Measurements from ENCODE around the gene TSPAN18.

The TSPAN18 gene

GRCh38 chr11:44886790-44887140 is 160.0 kb downstream of the TSPAN18 start:
- no peak for DNase-seq (ENCODE audit: low read depth in 2 of 2)

- DNase-seq (ENCODE audit: low read depth in 2 of 2), result no peak
Observed at GRCh38 chr11:44887636-44888035, 160.9 kb downstream of the TSPAN18 start.

DNA sequence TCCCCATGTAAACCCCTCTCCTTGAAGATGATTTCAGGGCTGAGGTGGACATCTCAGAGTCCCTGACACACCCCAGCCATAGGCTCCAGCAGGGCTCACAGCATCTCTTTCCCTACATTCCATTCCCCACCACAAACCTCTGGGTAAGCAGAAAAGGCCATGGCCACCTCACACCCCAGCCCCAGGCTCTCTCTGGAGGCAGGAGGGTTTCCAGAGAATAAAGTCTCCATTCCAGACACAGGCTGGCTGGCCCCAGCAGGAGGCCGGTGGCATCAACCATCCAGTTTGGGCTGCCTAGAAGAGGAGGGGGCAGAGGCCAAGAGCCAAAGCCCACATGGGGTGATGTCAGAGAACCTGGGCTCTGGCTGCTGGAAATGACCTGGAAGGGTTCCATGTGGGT is 162.5 kb downstream of the TSPAN18 start:
- no peak for DNase-seq (ENCODE audit: low read depth in 2 of 2)

GRCh38 chr11:44892843-44893242 is 166.1 kb downstream of the TSPAN18 start:
- no peak for DNase-seq (ENCODE audit: low read depth in 2 of 2)

DNA sequence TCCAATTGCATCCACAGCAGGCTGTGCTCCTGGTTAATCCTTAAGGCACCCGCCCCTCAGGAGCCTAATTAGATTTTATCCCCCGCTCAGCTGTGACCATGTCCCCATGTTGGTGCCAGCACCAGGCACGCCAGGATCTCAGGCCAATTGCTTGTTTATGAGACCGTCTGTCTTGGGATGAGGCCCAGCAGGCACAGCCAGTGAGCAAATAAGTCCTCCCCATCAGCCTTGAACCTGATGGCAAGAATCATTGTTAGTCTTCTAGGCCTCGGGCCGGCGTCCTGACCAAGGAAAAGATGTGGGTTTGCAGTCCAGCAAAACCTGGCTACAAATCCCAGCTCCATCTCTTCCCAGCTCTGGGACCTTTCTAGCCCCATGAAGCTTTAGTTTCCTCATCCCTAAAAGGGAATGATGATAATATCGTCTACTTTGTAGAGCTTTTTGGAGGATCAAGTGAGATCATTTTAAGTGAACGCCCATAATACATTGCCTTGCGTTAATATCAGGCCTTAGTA is 166.6 kb downstream of the TSPAN18 start:
- DNase-seq (ENCODE audit: low read depth in 2 of 2), result no peak

GRCh38 chr11:44893846-44894617 is 167.3 kb downstream of the TSPAN18 start:
- DNase-seq (ENCODE audit: low read depth in 2 of 2), result peak; percentile 12 to 27

DNA sequence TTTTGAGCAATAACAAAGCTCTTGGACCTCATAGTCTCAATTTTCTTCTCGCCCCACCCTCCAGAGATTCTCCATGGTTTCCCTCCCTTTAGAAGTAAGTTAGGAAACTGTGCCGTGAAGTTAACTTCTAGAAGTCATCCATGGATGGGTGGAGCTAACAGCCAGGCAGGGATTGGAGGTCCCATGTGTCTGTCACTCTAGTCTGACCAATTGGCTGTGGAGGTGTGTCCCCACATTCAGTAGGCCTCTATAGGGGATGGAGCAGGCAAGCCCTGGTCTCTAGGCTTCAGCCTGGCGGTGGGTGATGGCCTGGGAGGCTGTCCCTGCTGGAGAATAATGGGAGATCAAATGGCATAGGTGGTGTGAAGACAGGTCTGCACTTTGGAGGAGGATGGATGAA is 173.2 kb downstream of the TSPAN18 start:
- DNase-seq (ENCODE audit: low read depth in 2 of 2), result no peak

DNA sequence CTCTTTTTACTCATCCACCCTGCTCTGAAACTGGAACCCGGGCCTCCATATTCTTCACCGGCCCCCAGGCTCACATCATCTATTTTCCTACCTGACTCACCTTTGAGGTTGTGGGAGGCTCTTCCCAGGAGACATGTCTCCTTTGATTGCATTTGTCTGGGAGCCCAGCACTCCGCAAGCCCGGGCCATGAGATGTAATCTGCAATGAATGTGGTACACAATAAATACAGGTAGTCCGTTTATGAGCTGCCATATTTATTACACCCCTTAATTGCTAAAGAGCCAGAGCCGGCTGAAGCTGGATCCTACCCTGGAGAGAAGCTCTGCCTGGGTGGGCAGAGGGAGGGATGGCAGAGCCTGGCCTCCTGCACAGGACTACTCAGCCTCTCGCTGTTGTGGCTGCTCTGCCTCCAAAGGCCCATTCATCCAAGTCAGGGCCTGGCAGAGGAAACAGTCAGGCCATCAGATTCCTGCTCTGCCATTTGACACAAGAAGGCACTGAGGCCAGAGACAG is 174.4 kb downstream of the TSPAN18 start:
- DNase-seq (ENCODE audit: low read depth in 2 of 2), result no peak

GRCh38 chr11:44901786-44902185 is 175.0 kb downstream of the TSPAN18 start:
- no peak for DNase-seq (ENCODE audit: low read depth in 2 of 2)

DNA sequence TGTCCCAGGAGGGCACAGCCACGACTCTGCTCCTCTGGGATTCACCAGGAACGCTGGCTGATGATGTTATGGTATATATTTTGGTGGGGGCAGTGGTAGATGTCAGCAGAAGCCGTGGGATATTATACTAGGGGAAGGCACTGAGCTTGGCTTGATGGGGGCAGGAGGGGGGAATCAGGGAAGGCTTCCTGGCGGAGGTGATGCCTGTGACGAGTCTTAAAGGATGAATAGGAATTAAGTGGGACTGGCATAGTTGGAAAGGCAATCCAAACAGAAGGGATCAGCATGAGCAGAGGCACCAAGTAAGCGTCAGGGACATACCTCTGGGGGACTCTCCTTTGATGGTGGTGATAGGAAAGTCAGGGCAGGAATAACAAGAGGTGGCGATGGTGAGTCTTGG is 176.3 kb downstream of the TSPAN18 start:
- no peak for DNase-seq (ENCODE audit: low read depth in 2 of 2)

DNA sequence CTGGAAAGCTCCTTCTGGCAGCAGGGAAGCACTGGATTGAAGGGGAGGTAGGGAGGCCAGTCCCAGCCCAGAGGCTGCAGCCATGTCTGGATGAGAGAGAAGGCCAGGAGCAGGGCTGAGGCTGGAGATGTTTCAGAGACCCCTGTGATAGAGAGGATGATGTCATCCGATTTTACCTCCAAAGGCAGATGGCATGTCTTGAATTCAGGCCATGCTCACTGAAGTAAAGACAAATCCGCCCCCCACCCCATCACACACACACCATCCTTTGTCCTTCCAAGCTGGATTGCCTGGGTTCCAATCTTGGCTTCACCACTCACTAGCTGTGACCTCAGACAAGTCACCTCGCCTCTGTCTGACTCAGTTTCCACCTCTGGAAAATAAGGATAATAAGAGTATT is 176.8 kb downstream of the TSPAN18 start:
- no peak for DNase-seq (ENCODE audit: low read depth in 2 of 2)

DNA sequence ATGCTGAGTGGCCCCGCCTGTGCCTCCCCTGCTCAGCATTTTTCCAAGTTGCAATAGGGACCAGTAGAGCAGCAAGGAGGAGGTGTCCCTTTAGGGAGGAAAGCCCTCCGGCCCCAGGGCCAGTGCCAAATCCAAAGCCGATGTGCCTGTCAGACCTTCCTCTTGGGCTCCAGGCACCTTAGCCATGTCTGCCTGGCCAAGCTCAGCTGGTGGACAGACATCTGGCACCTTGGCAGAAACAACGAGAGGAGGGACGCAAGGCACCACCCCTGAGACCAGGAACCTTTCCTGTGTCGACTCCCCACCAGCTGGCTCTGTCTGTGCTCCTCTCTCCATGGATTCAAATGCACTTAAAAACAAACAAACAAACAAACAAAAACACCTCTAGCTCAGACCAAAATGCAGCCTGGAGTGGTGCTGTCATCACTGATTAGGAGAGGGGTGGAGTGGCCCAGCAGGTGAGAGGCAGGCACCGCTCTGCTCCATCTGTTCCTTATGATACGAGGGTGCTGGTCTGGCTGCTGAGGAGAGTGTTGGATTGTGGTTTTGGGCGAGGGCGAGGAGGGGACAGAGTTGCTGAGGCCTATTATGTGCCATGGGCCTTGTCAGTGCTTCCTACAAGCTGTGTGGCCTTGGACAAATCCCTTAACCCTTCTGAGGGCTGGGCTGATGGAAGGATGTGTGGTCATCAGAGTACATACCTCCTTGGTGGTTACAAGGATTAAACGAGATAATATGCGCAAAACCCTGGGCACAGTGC is 177.7 kb downstream of the TSPAN18 start:
- DNase-seq (ENCODE audit: low read depth in 2 of 2), result no peak

- DNase-seq (ENCODE audit: low read depth in 2 of 2), result no peak
Observed at GRCh38 chr11:44905131-44905866, 178.5 kb downstream of the TSPAN18 start.

- DNase-seq (ENCODE audit: low read depth in 2 of 2), result no peak
Observed at GRCh38 chr11:44906649-44907048, 179.9 kb downstream of the TSPAN18 start.

DNA sequence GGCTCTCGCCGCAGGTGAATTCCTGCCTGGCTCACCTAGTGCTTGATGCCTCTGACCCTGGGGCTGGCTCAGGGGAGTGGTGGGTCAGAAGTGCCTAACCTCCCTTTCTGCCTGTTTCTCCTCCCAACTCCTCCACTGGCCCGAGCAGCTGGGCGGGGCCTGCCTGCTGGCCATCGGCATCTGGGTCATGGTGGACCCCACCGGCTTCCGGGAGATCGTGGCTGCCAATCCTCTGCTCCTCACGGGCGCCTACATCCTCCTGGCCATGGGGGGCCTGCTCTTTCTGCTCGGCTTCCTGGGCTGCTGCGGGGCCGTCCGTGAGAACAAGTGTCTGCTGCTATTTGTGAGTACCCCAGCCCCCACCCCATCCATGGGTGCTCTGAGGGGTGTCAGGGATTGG is 182.8 kb downstream of the TSPAN18 start:
- no peak for DNase-seq (ENCODE audit: low read depth in 2 of 2)

DNA sequence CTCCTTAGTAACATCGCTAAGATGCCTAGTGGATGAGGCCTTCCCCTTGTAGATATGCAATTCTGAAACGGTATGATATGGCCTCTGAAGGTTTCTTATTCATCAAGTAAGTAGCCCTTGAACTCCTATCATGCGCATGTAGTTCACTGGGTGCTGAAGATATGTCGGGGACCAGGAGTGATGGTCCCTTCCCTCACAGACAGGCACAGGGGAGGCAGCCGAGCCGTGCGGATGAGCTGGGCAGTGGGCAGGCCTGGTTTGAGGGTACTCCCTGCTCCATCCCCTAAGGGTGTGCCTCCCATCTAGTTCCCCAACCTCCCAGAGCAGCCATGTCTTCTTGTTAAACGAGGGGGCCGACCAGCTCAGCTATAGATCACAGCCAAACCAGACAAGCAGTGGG is 183.8 kb downstream of the TSPAN18 start:
- DNase-seq (ENCODE audit: low read depth in 2 of 2), result no peak

DNA sequence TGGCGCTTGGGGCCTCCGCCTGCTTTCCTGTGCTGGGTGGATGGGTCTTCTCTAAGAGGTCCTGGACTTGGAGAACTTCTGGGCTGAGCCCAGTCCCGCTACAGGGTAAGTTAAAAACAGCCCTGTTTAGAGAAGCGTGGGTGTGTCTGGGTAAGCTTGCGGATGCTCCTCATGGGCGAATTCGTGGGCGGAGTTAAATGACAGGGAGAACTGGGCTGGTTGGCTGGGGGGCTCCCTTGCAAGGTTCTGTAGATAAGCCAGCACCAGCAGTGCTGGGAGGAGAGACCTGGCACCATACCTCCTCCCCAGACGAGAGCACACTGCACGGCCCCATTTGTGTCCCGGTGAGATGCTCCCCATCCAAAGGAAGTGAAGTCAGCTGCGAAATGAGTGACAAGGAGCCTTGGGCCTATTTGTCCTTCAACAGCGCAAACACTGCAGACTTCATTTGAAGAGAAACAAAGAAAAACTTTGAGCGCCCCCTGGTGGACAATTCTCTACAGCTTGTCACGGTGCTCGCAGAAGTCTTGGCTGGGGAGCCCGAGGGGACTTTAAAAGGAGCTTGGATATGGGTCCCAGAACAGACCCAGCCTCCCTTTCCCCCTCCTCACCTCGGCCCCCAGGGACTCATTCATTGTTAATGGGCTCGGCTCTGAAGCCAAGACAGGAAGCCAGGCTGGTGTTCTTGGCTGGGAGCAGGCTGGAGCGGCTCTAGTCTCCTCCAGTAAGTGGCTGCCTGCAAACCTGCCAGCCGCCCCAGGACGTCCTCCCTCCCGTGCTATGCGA is 184.5 kb downstream of the TSPAN18 start:
- peak; percentile 71 to 73 for DNase-seq (ENCODE audit: low read depth in 2 of 2)

- no peak for DNase-seq (ENCODE audit: low read depth in 2 of 2)
Observed at GRCh38 chr11:44912270-44912987, 185.7 kb downstream of the TSPAN18 start.

DNA sequence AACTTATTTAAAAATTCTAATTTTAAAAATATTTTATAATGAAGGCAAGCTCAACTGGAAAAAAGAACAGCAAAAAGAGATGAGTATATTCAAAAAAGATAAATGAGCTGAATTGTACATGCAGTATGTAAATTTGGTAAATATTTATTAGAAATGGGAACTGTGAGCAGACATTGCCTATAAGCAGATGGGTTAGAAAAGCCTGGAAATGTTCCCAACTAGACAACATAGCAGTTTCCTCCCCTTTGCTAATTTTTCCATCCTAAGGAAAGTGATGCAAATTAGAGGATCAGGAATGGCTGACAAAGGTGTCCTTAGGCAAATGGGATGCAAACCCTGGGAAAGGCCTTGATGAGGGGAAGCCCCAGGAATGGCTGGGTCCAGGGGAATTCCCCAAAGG is 186.7 kb downstream of the TSPAN18 start:
- DNase-seq (ENCODE audit: low read depth in 2 of 2), result no peak

DNA sequence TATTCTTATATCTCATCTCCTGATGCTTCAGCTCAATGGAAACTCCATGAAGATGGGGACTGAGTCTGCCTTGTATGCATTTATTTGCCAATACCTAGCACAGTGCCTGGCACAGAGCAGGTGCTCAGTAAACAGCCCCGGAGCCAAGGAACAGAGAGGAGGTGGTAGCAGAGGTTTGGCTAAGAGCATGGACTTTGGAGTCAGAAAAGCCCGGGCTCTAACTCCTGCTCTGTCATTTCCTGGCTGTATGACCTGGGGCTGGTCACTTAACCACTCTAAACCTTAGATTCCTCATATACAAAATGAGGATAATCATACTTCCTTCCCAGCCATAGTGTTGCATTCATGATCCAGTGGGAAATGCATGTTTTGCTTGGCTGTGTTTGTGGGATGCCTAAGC is 187.3 kb downstream of the TSPAN18 start:
- DNase-seq (ENCODE audit: low read depth in 2 of 2), result no peak

DNA sequence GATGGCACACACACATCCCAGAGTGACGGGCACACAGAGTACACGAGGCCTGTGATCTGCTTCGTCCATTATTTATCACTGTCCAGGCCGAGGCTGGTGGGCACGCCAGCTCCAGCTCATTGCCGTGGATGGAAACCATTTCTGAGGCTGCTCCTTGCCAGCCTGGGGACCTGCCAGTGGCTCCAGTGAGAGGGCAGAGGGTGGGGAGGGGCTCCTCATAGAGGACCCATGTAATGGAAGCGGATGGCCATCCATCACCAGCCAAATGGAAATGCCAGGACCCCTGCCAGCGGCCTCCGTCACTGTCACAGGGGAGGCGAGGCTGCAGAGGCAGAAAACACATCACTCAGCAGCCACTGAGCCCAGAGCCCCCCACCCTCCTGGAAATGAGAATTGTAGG is 188.2 kb downstream of the TSPAN18 start:
- no peak for DNase-seq (ENCODE audit: low read depth in 2 of 2)
